SU-DHL-6 (cell line): Measurements from ENCODE around the gene POU5F2.

Source experiments
- H2AFZ ChIP-seq: fragments of 200-600 bp; sonication (generic); 2 replicates; pipeline ENCODE4 v1.6.1; 2014; ENCODE audit warnings: low read depth, mild to moderate bottlenecking, moderate library complexity, mixed read lengths, antibody characterized with exemption, low read length; ENCODE audit not compliant: severe bottlenecking
- H3F3A ChIP-seq: fragments of 200-600 bp; shearing (Covaris generic); 2 replicates; pipeline ENCODE4 v1.6.0; 2016; ENCODE audit warnings: antibody characterized with exemption, mild to moderate bottlenecking; ENCODE audit not compliant: insufficient read depth
- H3K27ac ChIP-seq: fragments of 200-600 bp; sonication (generic); 2 replicates; pipeline ENCODE4 v1.5.1; 2016; ENCODE audit warnings: low read depth, mild to moderate bottlenecking, low read length, moderate library complexity, mixed read lengths
- H3K27me3 ChIP-seq: fragments of 200-600 bp; sonication (generic), shearing (Covaris generic); 2 replicates; pipeline ENCODE4 v1.6.0; 2014; ENCODE audit warnings: mild to moderate bottlenecking, low read length
- H3K36me3 ChIP-seq: fragments of 200-600 bp; sonication (generic); 2 replicates; pipeline ENCODE4 v1.6.1; 2014; ENCODE audit warnings: mild to moderate bottlenecking, low read length, mixed read lengths
- H3K4me2 ChIP-seq: fragments of 300-600, 200-600 bp; shearing (Covaris generic), sonication (generic); 2 replicates; pipeline ENCODE4 v1.6.0; 2014; ENCODE audit warnings: low read length, low read depth, mild to moderate bottlenecking; ENCODE audit not compliant: poor library complexity, severe bottlenecking
- H3K4me3 ChIP-seq: fragments of 200-600 bp; sonication (generic); 2 replicates; pipeline ENCODE4 v1.5.1; 2014; ENCODE audit warnings: antibody characterized with exemption, low read length, mild to moderate bottlenecking, mixed read lengths; ENCODE audit not compliant: insufficient read depth, poor library complexity, severe bottlenecking
- H3K79me2 ChIP-seq: fragments of 200-600 bp; sonication (generic); 2 replicates; pipeline ENCODE4 v1.6.1; 2014; ENCODE audit warnings: mild to moderate bottlenecking, low read length, moderate library complexity; ENCODE audit not compliant: insufficient read depth
- H3K9ac ChIP-seq: fragments of 200-600 bp; sonication (generic); 2 replicates; pipeline ENCODE4 v1.7.0; 2014; ENCODE audit warnings: mild to moderate bottlenecking, low read length
- H3K9me2 ChIP-seq: fragments of 200-600 bp; sonication (generic); replicated peaks from 2 replicates; pipeline ENCODE4 v1.6.1; 2014; ENCODE audit warnings: low read length; ENCODE audit not compliant: insufficient read depth
- H3K9me3 ChIP-seq: fragments of 200-600 bp; sonication (generic); 2 replicates; pipeline ENCODE4 v1.6.1; 2014; ENCODE audit warnings: low read length, mixed read lengths; ENCODE audit not compliant: insufficient read depth
- H4K20me1 ChIP-seq: fragments of 200-600 bp; sonication (generic); 2 replicates; pipeline ENCODE4 v1.6.1; 2014; ENCODE audit warnings: low read depth, mild to moderate bottlenecking, antibody characterized with exemption, low read length, moderate library complexity, mixed read lengths
- EZH2phosphoT487 ChIP-seq: fragments of 200-600 bp; sonication (generic), shearing (Covaris generic); conservative IDR thresholded peaks from 2 replicates; pipeline ENCODE4 v1.6.1; 2018; ENCODE audit warnings: mild to moderate bottlenecking, antibody characterized with exemption, low read length, moderate library complexity, mixed read lengths
- TF ChIP-seq, protein P1 (sequence below): fragments of 200-600 bp; sonication (generic); IDR thresholded peaks from one replicate; pipeline ENCODE4 v1.5.1; 2017; ENCODE audit warnings: antibody characterized with exemption, mild to moderate bottlenecking, low read length, moderate library complexity; ENCODE audit not compliant: insufficient read depth, poor library complexity, severe bottlenecking

The POU5F2 gene

DNA sequence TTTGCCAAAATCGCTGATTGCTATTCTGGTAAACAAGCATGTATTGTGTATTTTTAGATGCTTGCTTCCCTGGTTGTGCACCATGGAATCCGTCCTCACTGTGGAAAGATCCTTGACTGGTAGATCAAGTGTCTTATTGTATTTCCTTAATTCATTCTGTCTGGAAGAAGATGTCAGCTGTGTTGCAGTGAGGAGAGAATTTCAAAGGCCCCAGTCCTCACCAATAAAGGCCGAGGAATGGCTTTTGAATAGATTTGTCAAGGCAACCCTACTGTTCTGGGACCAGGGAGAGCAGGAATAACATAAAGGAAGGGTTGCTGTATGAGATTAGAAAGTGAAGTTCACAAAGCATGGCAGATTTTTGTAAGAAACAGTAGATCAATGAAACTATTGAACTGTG lies 36.2 kb upstream of the POU5F2 start:
- no peaks in the 10 kb centered on the region for H3K79me2 ChIP-seq
- H2AFZ ChIP-seq = no peak overlapping the region
- no peak overlapping the region for H3K4me2 ChIP-seq
- no peaks in the 10 kb centered on the region for H3K36me3 ChIP-seq
- H3K9me3 ChIP-seq = no peaks in the 10 kb centered on the region
- H3K9ac ChIP-seq = no peak overlapping the region
- no peaks in the 10 kb centered on the region for H4K20me1 ChIP-seq
- no peak for TF ChIP-seq EZH2phosphoT487
- TF ChIP-seq, protein P1, sequence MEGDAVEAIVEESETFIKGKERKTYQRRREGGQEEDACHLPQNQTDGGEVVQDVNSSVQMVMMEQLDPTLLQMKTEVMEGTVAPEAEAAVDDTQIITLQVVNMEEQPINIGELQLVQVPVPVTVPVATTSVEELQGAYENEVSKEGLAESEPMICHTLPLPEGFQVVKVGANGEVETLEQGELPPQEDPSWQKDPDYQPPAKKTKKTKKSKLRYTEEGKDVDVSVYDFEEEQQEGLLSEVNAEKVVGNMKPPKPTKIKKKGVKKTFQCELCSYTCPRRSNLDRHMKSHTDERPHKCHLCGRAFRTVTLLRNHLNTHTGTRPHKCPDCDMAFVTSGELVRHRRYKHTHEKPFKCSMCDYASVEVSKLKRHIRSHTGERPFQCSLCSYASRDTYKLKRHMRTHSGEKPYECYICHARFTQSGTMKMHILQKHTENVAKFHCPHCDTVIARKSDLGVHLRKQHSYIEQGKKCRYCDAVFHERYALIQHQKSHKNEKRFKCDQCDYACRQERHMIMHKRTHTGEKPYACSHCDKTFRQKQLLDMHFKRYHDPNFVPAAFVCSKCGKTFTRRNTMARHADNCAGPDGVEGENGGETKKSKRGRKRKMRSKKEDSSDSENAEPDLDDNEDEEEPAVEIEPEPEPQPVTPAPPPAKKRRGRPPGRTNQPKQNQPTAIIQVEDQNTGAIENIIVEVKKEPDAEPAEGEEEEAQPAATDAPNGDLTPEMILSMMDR = no peak
- no peak overlapping the region for H3K4me3 ChIP-seq
- no peaks in the 10 kb centered on the region for H3F3A ChIP-seq
- no peaks in the 10 kb centered on the region for H3K27me3 ChIP-seq
- H3K9me2 ChIP-seq = no peaks in the 10 kb centered on the region
- no peak overlapping the region for H3K27ac ChIP-seq

DNA sequence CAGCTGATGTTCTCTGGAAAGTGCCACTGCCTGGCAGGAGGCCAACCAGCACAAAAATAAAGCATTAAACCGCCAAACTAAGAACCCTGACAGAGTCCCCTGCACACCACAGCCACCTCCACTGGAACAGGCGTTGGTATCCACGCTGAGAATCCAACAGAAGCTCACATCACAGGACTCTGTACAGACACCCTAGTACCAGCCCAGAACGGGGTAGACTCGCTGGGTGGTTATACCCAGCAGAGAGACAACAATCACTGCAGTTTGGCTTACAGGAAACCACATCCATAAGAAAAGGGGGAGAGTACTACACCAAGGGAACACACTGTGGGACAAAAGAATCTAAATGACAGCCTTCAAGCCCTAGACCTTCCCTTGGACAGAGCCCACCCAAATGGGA lies 15.0 kb upstream of the POU5F2 start:
- Histone ChIP-seq H3K4me2 (no peak overlapping the region), H3K36me3 (no peaks in the 10 kb centered on the region), H3K79me2 (no peaks in the 10 kb centered on the region), H3K9me3 (0 out of 2 replicates have a peak, but pooled peaks cover 4% of the 10 kb centered on the region), H3K9ac (no peak overlapping the region), H3K27me3 (no peaks in the 10 kb centered on the region), H3K9me2 (no peaks in the 10 kb centered on the region), H2AFZ (no peak overlapping the region), H3K4me3 (no peak overlapping the region), H3K27ac (no peak overlapping the region), H4K20me1 (no peaks in the 10 kb centered on the region), H3F3A (no peaks in the 10 kb centered on the region)
- no peak for TF ChIP-seq EZH2phosphoT487
- TF ChIP-seq, protein P1 = no peak

- H4K20me1 ChIP-seq = no peaks in the 10 kb centered on the region
- no peaks in the 10 kb centered on the region for H3K79me2 ChIP-seq
- no peaks in the 10 kb centered on the region for H3K27me3 ChIP-seq
- H3K27ac ChIP-seq = no peak overlapping the region
- no peak overlapping the region for H3K4me2 ChIP-seq
- H3K9ac ChIP-seq = no peak overlapping the region
- no peaks in the 10 kb centered on the region for H3K36me3 ChIP-seq
- no peak overlapping the region for H3K4me3 ChIP-seq
- H2AFZ ChIP-seq = no peak overlapping the region
- H3F3A ChIP-seq = no peaks in the 10 kb centered on the region
- TF ChIP-seq, protein P1 = no peak
- TF ChIP-seq EZH2phosphoT487 = no peak
- no peaks in the 10 kb centered on the region for H3K9me2 ChIP-seq
- H3K9me3 ChIP-seq = 0 out of 2 replicates have a peak, but pooled peaks cover 4% of the 10 kb centered on the region
Measured at GRCh38 chr5:93755716-93756115, 14.3 kb upstream of the POU5F2 start.
